H1 (cell line): Measurements from ENCODE around the gene FMNL2. TPM values are rescaled to one million over a fixed set of nuclear protein-coding genes. Genes with fewer than 3 reads are reported as not detected.

ENCODE experiments used
- CTCF ChIA-PET: fragments of 300-600 bp; sonication (Branson Sonifier 250); formaldehyde crosslinking; loops from one replicate; lab custom pipeline; 2021; ENCODE audit not compliant: partially characterized antibody; lab: Charles Lee
- POLR2A ChIA-PET: fragments of 300-600 bp; sonication (Branson Sonifier 250); formaldehyde crosslinking; loops from one replicate; lab custom pipeline; 2021; ENCODE audit warnings: inconsistent platforms; ENCODE audit not compliant: partially characterized antibody; lab: Charles Lee
- DNase-seq, 2 experiments: peaks; one replicate each; pipeline versions ENCODE4 v3.0.0 to v3.0.0-alpha.2; 2010 to 2022; ENCODE audit warnings: low spot score in 2 of 2, low read depth in 1 of 2, mixed read lengths in 1 of 2
- FAIRE-seq: peaks from 2 replicates; lab custom pipeline; 2011; peaks lifted over from hg19 to GRCh38; lab: Jason Lieb, UNC
- H2AFZ ChIP-seq: 2 replicates; pipeline ENCODE4 v1.8.1; 2012; ENCODE audit warnings: low read length, inconsistent platforms
- H2AK5ac ChIP-seq: 2 replicates; pipeline ENCODE4 v1.6.1; 2013; ENCODE audit warnings: low read depth, low read length
- H2BK120ac ChIP-seq: replicated peaks from 2 replicates; pipeline ENCODE3; 2013; ENCODE audit warnings: low read depth, low read length, inconsistent platforms
- H2BK12ac ChIP-seq: 2 replicates; pipeline ENCODE4 v1.6.1; 2013; ENCODE audit warnings: low read depth, low read length
- H2BK15ac ChIP-seq: 2 replicates; pipeline ENCODE4 v1.6.1; 2013; ENCODE audit warnings: low read length
- H2BK20ac ChIP-seq: 2 replicates; pipeline ENCODE4 v1.6.1; 2013; ENCODE audit warnings: low read length
- H2BK5ac ChIP-seq: 2 replicates; pipeline ENCODE4 v1.6.1; 2013; ENCODE audit warnings: low read depth, low read length
- H3K14ac ChIP-seq: 2 replicates; pipeline ENCODE4 v1.6.1; 2013; ENCODE audit warnings: inconsistent platforms; ENCODE audit not compliant: insufficient read length
- H3K18ac ChIP-seq: 2 replicates; pipeline ENCODE4 v1.6.1; 2013; ENCODE audit warnings: low read length; ENCODE audit errors: extremely low read depth
- H3K23ac ChIP-seq: 2 replicates; pipeline ENCODE4 v1.6.1; 2013; ENCODE audit warnings: inconsistent platforms; ENCODE audit not compliant: insufficient read length
- H3K23me2 ChIP-seq: 2 replicates; pipeline ENCODE4 v1.6.1; 2013; ENCODE audit warnings: low read depth, low read length
- H3K27ac ChIP-seq: 2 replicates; pipeline ENCODE4 v1.6.1; 2011; ENCODE audit warnings: low read depth, low read length, inconsistent platforms
- H3K27me3 ChIP-seq, 4 experiments: replicated peaks in 1 of 4; 1 replicate in 1 of 4; 2 replicates in 3 of 4; pipeline versions ENCODE4 v1.6.1 to v1.8.1; 2011 to 2013; ENCODE audit warnings: low read length in 3 of 4, mild to moderate bottlenecking in 3 of 4, inconsistent platforms in 2 of 4, mixed read lengths in 2 of 4, moderate library complexity in 1 of 4; ENCODE audit not compliant: control insufficient read depth in 3 of 4, insufficient read depth in 3 of 4; ENCODE audit errors: extremely low read depth in 1 of 4
- H3K36me3 ChIP-seq, 4 experiments: 2 replicates each; pipeline versions ENCODE4 v1.6.1 to v1.8.1; 2011 to 2013; ENCODE audit warnings: mild to moderate bottlenecking in 4 of 4, low read length in 3 of 4, moderate library complexity in 2 of 4, control low read depth in 1 of 4, inconsistent platforms in 1 of 4; ENCODE audit not compliant: insufficient read depth in 4 of 4, control insufficient read depth in 2 of 4
- H3K4ac ChIP-seq: replicated peaks from 2 replicates; pipeline ENCODE3; 2013; ENCODE audit warnings: low read length, low read depth, mixed read lengths, inconsistent platforms; ENCODE audit not compliant: insufficient read length
- H3K4me1 ChIP-seq, 4 experiments: replicated peaks in 1 of 4; 1 replicate in 1 of 4; 2 replicates in 3 of 4; pipeline versions ENCODE4 v1.6.1 to v1.8.1; 2011 to 2013; ENCODE audit warnings: low read length in 3 of 4, inconsistent platforms in 2 of 4, mixed read lengths in 1 of 4; ENCODE audit not compliant: insufficient read depth in 4 of 4, control insufficient read depth in 3 of 4
- H3K4me2 ChIP-seq, 2 experiments: 2 replicates each; pipeline versions ENCODE4 v1.6.1 to v1.8.1; 2011 to 2013; ENCODE audit warnings: low read depth in 2 of 2, low read length in 2 of 2, control low read depth in 1 of 2, inconsistent platforms in 1 of 2, mild to moderate bottlenecking in 1 of 2; ENCODE audit not compliant: insufficient read depth in 1 of 2
- H3K4me3 ChIP-seq, 4 experiments: fragments of 200-600, 300-600 bp in 1 of 4; sonication (generic), shearing (Covaris generic), sonication (Bioruptor Twin) in 1 of 4; 2 replicates each; pipeline versions ENCODE4 v1.5.1 to v1.8.1; 2011 to 2016; ENCODE audit warnings: low read length in 4 of 4, low read depth in 3 of 4, control low read depth in 2 of 4, inconsistent platforms in 2 of 4, mild to moderate bottlenecking in 2 of 4, mixed read lengths in 1 of 4, moderate library complexity in 1 of 4; ENCODE audit not compliant: insufficient read depth in 2 of 4; ENCODE audit errors: extremely low read depth in 1 of 4
- H3K56ac ChIP-seq: replicated peaks from 2 replicates; pipeline ENCODE3; 2013; ENCODE audit warnings: low read depth, mild to moderate bottlenecking, mixed read lengths, low read length, inconsistent platforms; ENCODE audit not compliant: insufficient read length
- H3K79me1 ChIP-seq: 2 replicates; pipeline ENCODE4 v1.6.1; 2013; ENCODE audit warnings: low read depth, low read length, control low read depth
- H3K79me2 ChIP-seq, 2 experiments: 2 replicates each; pipeline versions ENCODE4 v1.6.1 to v1.8.1; 2012 to 2013; ENCODE audit warnings: low read length in 2 of 2, mild to moderate bottlenecking in 2 of 2, inconsistent platforms in 1 of 2; ENCODE audit not compliant: insufficient read depth in 2 of 2, control insufficient read depth in 1 of 2
- H3K9ac ChIP-seq, 4 experiments: replicated peaks in 1 of 4; 1 replicate in 1 of 4; 2 replicates in 3 of 4; pipeline versions ENCODE4 v1.6.1 to v1.8.1; 2011 to 2013; ENCODE audit warnings: low read depth in 3 of 4, low read length in 3 of 4, control low read depth in 2 of 4, mild to moderate bottlenecking in 2 of 4, moderate library complexity in 2 of 4, inconsistent platforms in 1 of 4; ENCODE audit errors: extremely low read depth in 1 of 4
- H3K9me3 ChIP-seq, 2 experiments: 2 replicates each; pipeline versions ENCODE4 v1.6.1 to v1.8.1; 2012 to 2013; ENCODE audit warnings: mild to moderate bottlenecking in 2 of 2, moderate library complexity in 2 of 2, control low read depth in 1 of 2, inconsistent platforms in 1 of 2, low read depth in 1 of 2, low read length in 1 of 2, mixed read lengths in 1 of 2; ENCODE audit not compliant: insufficient read depth in 2 of 2
- H4K20me1 ChIP-seq, 2 experiments: replicated peaks in 1 of 2; 2 replicates each; pipeline versions ENCODE3 to v1.8.1; 2011 to 2013; ENCODE audit warnings: inconsistent platforms in 2 of 2, low read length in 2 of 2, mild to moderate bottlenecking in 1 of 2; ENCODE audit not compliant: insufficient read depth in 2 of 2, control insufficient read depth in 1 of 2
- H4K5ac ChIP-seq: 2 replicates; pipeline ENCODE4 v1.6.1; 2013; ENCODE audit warnings: low read length, low read depth, mixed read lengths, inconsistent platforms; ENCODE audit not compliant: insufficient read length
- H4K8ac ChIP-seq: 2 replicates; pipeline ENCODE4 v1.8.0; 2013; ENCODE audit warnings: mild to moderate bottlenecking, moderate library complexity, low read length, inconsistent platforms; ENCODE audit not compliant: insufficient read depth; ENCODE audit errors: extremely low read depth
- H4K91ac ChIP-seq: replicated peaks from 2 replicates; pipeline ENCODE3; 2013; ENCODE audit warnings: low read length, mixed read lengths, inconsistent platforms; ENCODE audit not compliant: insufficient read length
- BCL11A ChIP-seq, 2 experiments: IDR thresholded peaks; one replicate each; pipeline ENCODE4 v1.6.1; 2011; ENCODE audit warnings: low read depth in 2 of 2, low read length in 2 of 2, mild to moderate bottlenecking in 2 of 2
- PHF8 ChIP-seq: fragments of 200-600 bp; sonication (generic); conservative IDR thresholded peaks from 2 replicates; pipeline ENCODE4 v1.7.1; 2012; ENCODE audit warnings: low read depth, mild to moderate bottlenecking, inconsistent platforms, low read length, moderate library complexity
- SIX5 ChIP-seq: IDR thresholded peaks from 2 replicates; pipeline ENCODE4 v1.6.1; 2011; ENCODE audit warnings: mild to moderate bottlenecking, low read depth, low read length
- SUZ12 ChIP-seq: fragments of 200-600 bp; sonication (generic); IDR thresholded peaks from 2 replicates; pipeline ENCODE4 v1.6.1; 2012; ENCODE audit warnings: mild to moderate bottlenecking, inconsistent platforms, low read length, moderate library complexity, mixed read lengths
- TBP ChIP-seq: IDR thresholded peaks from 2 replicates; pipeline ENCODE4 v1.6.1; 2011; ENCODE audit warnings: low read depth, low read length, improper control_type of control experiment
- WGBS, 2 experiments: shearing (Covaris generic) in 1 of 2; methylation state at CpG; one replicate each; pipeline versions ENCODE4 v1.1.6 to v1.1.7; 2013 to 2015; ENCODE audit warnings: low lambda C conversion rate in 2 of 2, mixed read lengths in 2 of 2, inconsistent platforms in 1 of 2, low coverage in 1 of 2, missing lambda C conversion rate in 1 of 2; ENCODE audit not compliant: insufficient replicate concordance in 2 of 2, insufficient coverage in 1 of 2, insufficient read length in 1 of 2; ENCODE audit errors: extremely low coverage in 1 of 2, missing lambda C conversion rate in 1 of 2; 5-methylcytosine and 5-hydroxymethylcytosine counted together
- polyA plus RNA-seq, 7 experiments: library from polyadenylated mRNA; depleted of rRNA in 3 of 7; stranded (reverse) in 5 of 7; unstranded in 2 of 7; fragments of >200 nt in 5 of 7; fragments of 200-250 nt in 2 of 7; gene quantifications; 1 replicate in 5 of 7; 2 replicates in 1 of 7; 4 replicates in 1 of 7; pipeline versions ENCODE4 v1.2.1 to v1.2.3, GENCODE V29; 2011 to 2013; ENCODE audit warnings: missing spikeins in 2 of 7, mixed read lengths in 2 of 7
- total RNA-seq: library from RNA; stranded (reverse); fragmentation: NEBNext Ultra II Directional; extraction: Animal tissue kit (Norgen Biotek cat#: 25700); gene quantifications from 2 replicates; pipeline ENCODE4 v1.2.1, GENCODE V29; 2021

The FMNL2 gene
- total and polyA plus RNA-seq, 2 of the 8 experiments (the other 6 are each of a cell fraction or from before 2014, with no cell fraction given) = 15.5 to 45.1 TPM

GRCh38 chr2:152609699-152610098, 274.7 kb downstream of the FMNL2 start:
- no peak overlapping the region for H2BK20ac ChIP-seq
- no peak overlapping the region for H4K91ac ChIP-seq
- WGBS, 2 experiments = 77% methylated on average over 1 of the region's 1 CpG; no CpG with 5 or more reads in 1 of the 2 experiments
- H3K27ac ChIP-seq = no peak overlapping the region
- H3K36me3 ChIP-seq = peaks cover 0 to 25% (median 11%) of the 10 kb centered on the region in 4 experiments; a peak in 4 of 8 replicates
- no peak overlapping the region for H3K4me3 ChIP-seq
- H2BK12ac ChIP-seq = no peak overlapping the region
- H3K79me1 ChIP-seq = no peaks in the 10 kb centered on the region
- H3K23ac ChIP-seq = no peak overlapping the region
- no peaks in the 10 kb centered on the region for H3K23me2 ChIP-seq
- H3K9me3 ChIP-seq = no peaks in the 10 kb centered on the region
- no peaks in the 10 kb centered on the region for H4K20me1 ChIP-seq
- TF ChIP-seq SIX5 (no peak), BCL11A (IDR thresholded peaks at IDR 0.05; ENCODE audit: low read depth in 2 of 2, low read length in 2 of 2) (no peak), TBP (no peak), SUZ12 (no peak), PHF8 (no peak)
- no peak overlapping the region for H4K8ac ChIP-seq
- no peak overlapping the region for H3K4me2 ChIP-seq
- no peak for DNase-seq
- H2AK5ac ChIP-seq = no peak overlapping the region
- no peak overlapping the region for H2BK15ac ChIP-seq
- no peak overlapping the region for H3K18ac ChIP-seq
- no peak for FAIRE-seq
- no peaks in the 10 kb centered on the region for H3K79me2 ChIP-seq
- H2BK5ac ChIP-seq = no peak overlapping the region
- ChIA-PET CTCF (interaction anchor here (1.0 kb wide), 1 partner anchor 27 kb away, joined by 3 read pairs; no protein-coding TSS in a partner anchor), POLR2A (no interaction called here)
- no peak overlapping the region for H3K9ac ChIP-seq
- H3K4me1 ChIP-seq = no peaks in the 10 kb centered on the region
- H3K4ac ChIP-seq = no peak overlapping the region
- no peak overlapping the region for H3K14ac ChIP-seq
- H2AFZ ChIP-seq = no peak overlapping the region
- H3K56ac ChIP-seq = no peak overlapping the region
- no peak overlapping the region for H2BK120ac ChIP-seq
- no peaks in the 10 kb centered on the region for H3K27me3 ChIP-seq
- no peak overlapping the region for H4K5ac ChIP-seq
